ENCODE results near the gene CDC20.

DNA sequence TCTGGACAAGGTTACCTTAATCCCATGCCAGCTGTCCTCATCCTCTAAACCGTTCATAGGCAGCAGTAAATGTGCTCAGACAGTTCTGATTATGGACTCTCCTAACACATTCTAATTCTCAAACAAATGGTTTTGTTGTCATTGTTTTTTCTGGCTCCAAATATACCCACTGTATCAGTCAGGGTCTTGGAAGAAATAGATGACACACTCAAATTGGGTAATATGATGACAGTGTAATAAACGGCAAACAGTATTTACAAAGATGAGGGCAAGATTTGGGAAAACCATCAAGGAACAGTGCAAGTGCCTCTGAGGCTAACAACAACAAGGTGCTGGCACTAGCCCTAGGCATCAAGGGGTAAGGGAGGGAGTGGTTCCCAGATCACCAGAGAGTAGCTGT is 4.3 kb upstream of the CDC20 start:
- TF ChIP-seq EP300 (IDR thresholded peaks at IDR 0.05) (no peak), POLR2AphosphoS5 (IDR thresholded peaks at IDR 0.05) (no peak), POLR2A (IDR thresholded peaks at IDR 0.05) (no peak)
- TF ChIP-seq, protein P1, sequence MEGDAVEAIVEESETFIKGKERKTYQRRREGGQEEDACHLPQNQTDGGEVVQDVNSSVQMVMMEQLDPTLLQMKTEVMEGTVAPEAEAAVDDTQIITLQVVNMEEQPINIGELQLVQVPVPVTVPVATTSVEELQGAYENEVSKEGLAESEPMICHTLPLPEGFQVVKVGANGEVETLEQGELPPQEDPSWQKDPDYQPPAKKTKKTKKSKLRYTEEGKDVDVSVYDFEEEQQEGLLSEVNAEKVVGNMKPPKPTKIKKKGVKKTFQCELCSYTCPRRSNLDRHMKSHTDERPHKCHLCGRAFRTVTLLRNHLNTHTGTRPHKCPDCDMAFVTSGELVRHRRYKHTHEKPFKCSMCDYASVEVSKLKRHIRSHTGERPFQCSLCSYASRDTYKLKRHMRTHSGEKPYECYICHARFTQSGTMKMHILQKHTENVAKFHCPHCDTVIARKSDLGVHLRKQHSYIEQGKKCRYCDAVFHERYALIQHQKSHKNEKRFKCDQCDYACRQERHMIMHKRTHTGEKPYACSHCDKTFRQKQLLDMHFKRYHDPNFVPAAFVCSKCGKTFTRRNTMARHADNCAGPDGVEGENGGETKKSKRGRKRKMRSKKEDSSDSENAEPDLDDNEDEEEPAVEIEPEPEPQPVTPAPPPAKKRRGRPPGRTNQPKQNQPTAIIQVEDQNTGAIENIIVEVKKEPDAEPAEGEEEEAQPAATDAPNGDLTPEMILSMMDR (IDR thresholded peaks at IDR 0.05) = no peak

Data from stomach (tissue), 4 donors.